ENCODE results near the gene DNAJC6.

DNA sequence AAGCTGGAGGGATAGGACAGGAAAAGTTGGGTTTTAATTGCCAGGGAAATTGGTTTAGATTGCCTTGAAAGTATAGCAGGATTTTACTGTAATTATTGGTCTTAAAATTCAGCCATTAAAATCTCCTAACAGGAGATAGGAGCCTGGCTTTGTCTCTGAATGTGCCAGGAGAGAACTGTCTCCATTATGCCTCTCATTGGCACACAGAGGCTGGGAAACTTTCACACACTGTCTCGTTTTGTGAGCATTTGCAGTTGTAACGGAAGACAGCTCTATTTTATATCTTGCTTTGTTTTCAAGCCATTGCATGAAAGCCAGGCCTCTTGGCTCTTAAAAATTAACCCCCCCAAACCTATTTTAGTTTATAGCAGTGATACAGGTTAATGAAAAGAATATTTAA is 12.5 kb downstream of the DNAJC6 start:
- TF ChIP-seq, protein P1, sequence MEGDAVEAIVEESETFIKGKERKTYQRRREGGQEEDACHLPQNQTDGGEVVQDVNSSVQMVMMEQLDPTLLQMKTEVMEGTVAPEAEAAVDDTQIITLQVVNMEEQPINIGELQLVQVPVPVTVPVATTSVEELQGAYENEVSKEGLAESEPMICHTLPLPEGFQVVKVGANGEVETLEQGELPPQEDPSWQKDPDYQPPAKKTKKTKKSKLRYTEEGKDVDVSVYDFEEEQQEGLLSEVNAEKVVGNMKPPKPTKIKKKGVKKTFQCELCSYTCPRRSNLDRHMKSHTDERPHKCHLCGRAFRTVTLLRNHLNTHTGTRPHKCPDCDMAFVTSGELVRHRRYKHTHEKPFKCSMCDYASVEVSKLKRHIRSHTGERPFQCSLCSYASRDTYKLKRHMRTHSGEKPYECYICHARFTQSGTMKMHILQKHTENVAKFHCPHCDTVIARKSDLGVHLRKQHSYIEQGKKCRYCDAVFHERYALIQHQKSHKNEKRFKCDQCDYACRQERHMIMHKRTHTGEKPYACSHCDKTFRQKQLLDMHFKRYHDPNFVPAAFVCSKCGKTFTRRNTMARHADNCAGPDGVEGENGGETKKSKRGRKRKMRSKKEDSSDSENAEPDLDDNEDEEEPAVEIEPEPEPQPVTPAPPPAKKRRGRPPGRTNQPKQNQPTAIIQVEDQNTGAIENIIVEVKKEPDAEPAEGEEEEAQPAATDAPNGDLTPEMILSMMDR (IDR thresholded peaks at IDR 0.05): no peak
- TF ChIP-seq ZFX (IDR thresholded peaks at IDR 0.05; ENCODE audit: borderline replicate concordance): no peak

All from 22Rv1 (cell line).